Measurements from ENCODE around the gene SLC12A5. TPM values are rescaled to one million over a fixed set of nuclear protein-coding genes. Genes with fewer than 3 reads are reported as not detected.

Gene SLC12A5
- polyA plus RNA-seq, 2 of the 4 experiments (the other 2 are of a cell fraction), result 3.0 to 10.8 TPM

DNA sequence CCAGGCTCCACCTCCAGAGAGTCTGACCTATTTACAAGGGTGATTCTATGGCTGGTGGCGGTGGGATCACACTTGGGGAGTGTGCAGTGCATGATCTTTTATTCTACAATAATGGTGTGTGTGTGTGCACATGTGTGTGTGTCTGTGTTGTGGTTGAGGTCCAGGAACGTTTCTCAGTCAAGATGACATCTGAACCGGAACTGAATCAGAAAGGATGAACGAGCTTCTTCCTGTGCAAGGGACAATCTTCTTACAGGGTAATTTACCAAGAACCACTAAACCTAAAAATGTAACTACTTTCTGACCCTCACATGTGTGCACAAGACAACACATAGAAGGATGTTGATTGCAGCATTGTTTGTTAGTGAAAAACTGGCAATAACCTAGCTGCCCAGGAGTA lies 11.7 kb upstream of the SLC12A5 start (continued):
- no peak for TF ChIP-seq EHF (CRISPR knock-in tag; IDR thresholded peaks at IDR 0.05)

DNA sequence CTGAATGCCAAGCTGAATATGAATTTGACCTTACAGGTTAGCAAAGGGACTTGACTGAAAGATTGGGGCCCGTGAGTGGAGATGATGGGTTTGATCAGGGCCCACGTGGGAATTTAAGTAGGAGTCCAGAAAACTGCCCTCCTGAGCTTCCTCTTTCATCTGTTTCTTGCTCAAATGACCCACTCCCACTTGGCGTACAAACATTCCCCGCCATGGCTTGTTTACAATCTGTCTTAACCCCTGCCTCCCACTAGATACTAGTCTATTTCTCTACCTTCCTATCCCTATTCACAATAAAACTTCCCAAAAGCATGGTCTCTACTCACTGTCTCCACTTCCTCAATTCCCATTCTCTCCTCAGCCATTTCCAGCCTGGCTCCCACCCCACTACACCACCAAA lies 10.9 kb upstream of the SLC12A5 start:
- TF ChIP-seq CHD2 (IDR thresholded peaks at IDR 0.05; ENCODE audit: low read length, partially characterized antibody) (no peak), KDM5A (IDR thresholded peaks at IDR 0.05) (no peak), KDM1A (IDR thresholded peaks at IDR 0.05; ENCODE audit: low read depth) (no peak)
- Histone ChIP-seq H3K4me2 (no peak overlapping the region), H3K4me1 (peaks cover 8% of the 10 kb centered on the region), H3K9me3 (no peaks in the 10 kb centered on the region), H3K27ac (no peak overlapping the region), H3K4me3 (no peak overlapping the region)
- FAIRE-seq (no peak), DNase-seq (ENCODE audit: low read depth in 1 of 2, low spot score in 1 of 2) (no peak), ATAC-seq (no peak)
- WGBS (ENCODE audit: missing lambda C conversion rate), result 47% methylated on average over 4 of the region's 4 CpGs
- ChIA-PET CTCF (interaction anchor here (0.6 to 3.4 kb wide), 14 partner anchors 10 to 420 kb away, joined by 3 to 18 read pairs (median 4); partner anchors contain the start of gene MMP9), POLR2A (no interaction called here)

DNA sequence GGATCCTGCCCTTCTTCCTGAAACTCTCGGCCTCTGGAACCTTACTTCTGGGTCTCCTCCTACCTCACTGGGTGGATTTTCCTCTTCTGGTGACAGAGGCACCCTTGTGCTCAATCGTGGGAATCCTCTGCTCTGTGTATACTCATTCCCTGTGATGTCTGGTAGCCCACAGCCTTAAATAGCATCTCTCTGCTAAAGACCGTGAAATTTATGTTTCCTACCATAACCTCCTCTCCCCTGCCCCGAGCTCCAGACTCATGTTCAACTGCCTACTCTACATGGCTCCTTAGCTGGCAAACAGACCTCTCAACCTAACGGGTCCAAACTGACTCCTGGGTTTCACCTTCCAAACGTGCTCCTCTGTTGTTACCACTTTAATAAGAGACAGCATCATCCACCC lies 10.4 kb upstream of the SLC12A5 start:
- no peaks in the 10 kb centered on the region for H3K9me3 ChIP-seq
- TF ChIP-seq, protein P1, sequence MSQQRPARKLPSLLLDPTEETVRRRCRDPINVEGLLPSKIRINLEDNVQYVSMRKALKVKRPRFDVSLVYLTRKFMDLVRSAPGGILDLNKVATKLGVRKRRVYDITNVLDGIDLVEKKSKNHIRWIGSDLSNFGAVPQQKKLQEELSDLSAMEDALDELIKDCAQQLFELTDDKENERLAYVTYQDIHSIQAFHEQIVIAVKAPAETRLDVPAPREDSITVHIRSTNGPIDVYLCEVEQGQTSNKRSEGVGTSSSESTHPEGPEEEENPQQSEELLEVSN (IDR thresholded peaks at IDR 0.05; ENCODE audit: borderline replicate concordance, low read depth), result no peak
- TF ChIP-seq HDAC2 (IDR thresholded peaks at IDR 0.05) (no peak), GATA3 (IDR thresholded peaks at IDR 0.05; ENCODE audit: borderline replicate concordance) (no peak), MAZ (IDR thresholded peaks at IDR 0.05; ENCODE audit: borderline replicate concordance, low read depth, low read length) (no peak), ZNF302 (CRISPR knock-in tag; IDR thresholded peaks at IDR 0.05) (no peak), RCOR1 (IDR thresholded peaks at IDR 0.05; ENCODE audit: low read depth, low read length) (no peak), FOSB (CRISPR knock-in tag; IDR thresholded peaks at IDR 0.05) (no peak), KDM5A (IDR thresholded peaks at IDR 0.05) (no peak), HOXB13 (CRISPR knock-in tag; IDR thresholded peaks at IDR 0.05; ENCODE audit: low read depth) (no peak), EHF (CRISPR knock-in tag; IDR thresholded peaks at IDR 0.05) (no peak)
- TF ChIP-seq, protein P2, sequence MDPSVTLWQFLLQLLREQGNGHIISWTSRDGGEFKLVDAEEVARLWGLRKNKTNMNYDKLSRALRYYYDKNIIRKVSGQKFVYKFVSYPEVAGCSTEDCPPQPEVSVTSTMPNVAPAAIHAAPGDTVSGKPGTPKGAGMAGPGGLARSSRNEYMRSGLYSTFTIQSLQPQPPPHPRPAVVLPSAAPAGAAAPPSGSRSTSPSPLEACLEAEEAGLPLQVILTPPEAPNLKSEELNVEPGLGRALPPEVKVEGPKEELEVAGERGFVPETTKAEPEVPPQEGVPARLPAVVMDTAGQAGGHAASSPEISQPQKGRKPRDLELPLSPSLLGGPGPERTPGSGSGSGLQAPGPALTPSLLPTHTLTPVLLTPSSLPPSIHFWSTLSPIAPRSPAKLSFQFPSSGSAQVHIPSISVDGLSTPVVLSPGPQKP (IDR thresholded peaks at IDR 0.05; ENCODE audit: low read depth, low read length), result no peak
- TF ChIP-seq, protein P3, sequence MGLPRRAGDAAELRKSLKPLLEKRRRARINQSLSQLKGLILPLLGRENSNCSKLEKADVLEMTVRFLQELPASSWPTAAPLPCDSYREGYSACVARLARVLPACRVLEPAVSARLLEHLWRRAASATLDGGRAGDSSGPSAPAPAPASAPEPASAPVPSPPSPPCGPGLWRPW (IDR thresholded peaks at IDR 0.05), result no peak
- TF ChIP-seq, protein P4, sequence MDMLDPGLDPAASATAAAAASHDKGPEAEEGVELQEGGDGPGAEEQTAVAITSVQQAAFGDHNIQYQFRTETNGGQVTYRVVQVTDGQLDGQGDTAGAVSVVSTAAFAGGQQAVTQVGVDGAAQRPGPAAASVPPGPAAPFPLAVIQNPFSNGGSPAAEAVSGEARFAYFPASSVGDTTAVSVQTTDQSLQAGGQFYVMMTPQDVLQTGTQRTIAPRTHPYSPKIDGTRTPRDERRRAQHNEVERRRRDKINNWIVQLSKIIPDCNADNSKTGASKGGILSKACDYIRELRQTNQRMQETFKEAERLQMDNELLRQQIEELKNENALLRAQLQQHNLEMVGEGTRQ (IDR thresholded peaks at IDR 0.05), result no peak
- TF ChIP-seq, protein P5, sequence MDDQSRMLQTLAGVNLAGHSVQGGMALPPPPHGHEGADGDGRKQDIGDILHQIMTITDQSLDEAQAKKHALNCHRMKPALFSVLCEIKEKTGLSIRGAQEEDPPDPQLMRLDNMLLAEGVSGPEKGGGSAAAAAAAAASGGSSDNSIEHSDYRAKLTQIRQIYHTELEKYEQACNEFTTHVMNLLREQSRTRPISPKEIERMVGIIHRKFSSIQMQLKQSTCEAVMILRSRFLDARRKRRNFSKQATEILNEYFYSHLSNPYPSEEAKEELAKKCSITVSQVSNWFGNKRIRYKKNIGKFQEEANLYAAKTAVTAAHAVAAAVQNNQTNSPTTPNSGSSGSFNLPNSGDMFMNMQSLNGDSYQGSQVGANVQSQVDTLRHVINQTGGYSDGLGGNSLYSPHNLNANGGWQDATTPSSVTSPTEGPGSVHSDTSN (IDR thresholded peaks at IDR 0.05), result no peak
- no peak for DNase-seq (ENCODE audit: low read depth in 1 of 2, low spot score in 1 of 2)
- 42% methylated on average over 6 of the region's 6 CpGs for WGBS (ENCODE audit: missing lambda C conversion rate)
- FAIRE-seq, result no peak
- no peak overlapping the region for H3K27ac ChIP-seq
- H3K4me1 ChIP-seq, result peaks cover 8% of the 10 kb centered on the region
- CTCF ChIA-PET, result interaction anchor here (0.8 to 3.4 kb wide), 8 partner anchors 10 to 420 kb away, joined by 3 to 18 read pairs (median 4); partner anchors contain the start of gene MMP9
- no peak overlapping the region for H3K4me3 ChIP-seq
- H3K4me2 ChIP-seq, result no peak overlapping the region
- ATAC-seq, result no peak
- POLR2A ChIA-PET, result no interaction called here

DNA sequence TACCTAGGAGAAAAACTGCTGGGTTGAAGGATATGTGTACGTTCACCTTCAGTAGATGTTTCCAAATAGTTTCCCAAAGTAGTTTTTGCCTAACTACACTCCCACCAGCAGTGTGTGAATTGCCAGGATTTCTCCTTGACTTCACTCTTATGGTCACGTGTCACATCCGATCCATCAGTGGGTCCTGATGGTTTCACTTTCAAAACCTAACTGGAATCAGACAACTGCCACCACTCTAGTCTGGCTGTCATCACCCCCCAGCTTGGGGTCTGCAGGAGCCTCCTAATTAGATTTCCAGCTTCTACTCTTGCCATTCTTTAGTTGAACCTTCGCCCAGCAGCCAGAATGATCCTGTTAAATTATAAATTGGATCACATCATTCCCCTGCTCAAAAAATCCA lies 8.5 kb upstream of the SLC12A5 start:
- FAIRE-seq (no peak), DNase-seq (ENCODE audit: low read depth in 1 of 2, low spot score in 1 of 2) (no peak), ATAC-seq (no peak)
- WGBS (ENCODE audit: missing lambda C conversion rate), result 84% methylated on average over 4 of the region's 4 CpGs
- ChIA-PET POLR2A (no interaction called here), CTCF (interaction anchor here (1.1 kb wide), 1 partner anchor 33 kb away, joined by 6 read pairs; no protein-coding TSS in a partner anchor)
- Histone ChIP-seq H3K4me2 (no peak overlapping the region), H3K4me3 (no peak overlapping the region), H3K4me1 (no peaks in the 10 kb centered on the region), H3K27ac (no peak overlapping the region), H3K9me3 (no peaks in the 10 kb centered on the region)
- no peak for TF ChIP-seq EHMT2 (IDR thresholded peaks at IDR 0.05; ENCODE audit: low read depth)
- no peak for TF ChIP-seq HOXB13 (CRISPR knock-in tag; IDR thresholded peaks at IDR 0.05; ENCODE audit: low read depth)
